ENCODE measurements around the gene CCDC116. TPM values are rescaled to one million over a fixed set of nuclear protein-coding genes. Genes with fewer than 3 reads are reported as not detected.
"Not testable (repeated sequence)": the region's sequence is repeated elsewhere in the genome, so short reads cannot be mapped to it uniquely, and the experiment has no call there.

CCDC116 gene
- polyA plus RNA-seq, 3 donors = 0.25 to 1.1 (median 0.69) TPM

GRCh38 chr22:21626735-21627469, 5.7 kb upstream of the CCDC116 start:
- no peak for DNase-seq (ENCODE audit: extremely low read depth in 1 of 11, low read depth in 9 of 11, low spot score in 4 of 11)

GRCh38 chr22:21628386-21629254, 3.9 kb upstream of the CCDC116 start:
- no peak for DNase-seq (ENCODE audit: extremely low read depth in 1 of 11, low read depth in 9 of 11, low spot score in 4 of 11)

- peak in 10 of 11 donors; percentile 69 to 90 (median 87) for DNase-seq (ENCODE audit: extremely low read depth in 1 of 11, low read depth in 9 of 11, low spot score in 4 of 11)
These were observed 3.1 kb upstream of the CCDC116 start, which contains the start of gene YDJC for GRCh38 chr22:21629255-21630149. YDJC (minus strand) TSS chr22:21630022; CDS start chr22:21630014, 8 bp downstream.

- no peak for DNase-seq (ENCODE audit: extremely low read depth in 1 of 11, low read depth in 9 of 11, low spot score in 4 of 11)
These were observed 1.5 kb upstream of the CCDC116 start for GRCh38 chr22:21631025-21631424.

- no peak for DNase-seq (ENCODE audit: extremely low read depth in 1 of 11, low read depth in 9 of 11, low spot score in 4 of 11)
These were observed 371 bp downstream of the CCDC116 start for GRCh38 chr22:21632931-21633330.

- DNase-seq (ENCODE audit: extremely low read depth in 1 of 11, low read depth in 9 of 11, low spot score in 4 of 11) = no peak
These were observed 921 bp downstream of the CCDC116 start for GRCh38 chr22:21633481-21633880.

- DNase-seq (ENCODE audit: extremely low read depth in 1 of 11, low read depth in 9 of 11, low spot score in 4 of 11) = no peak
These were observed 1.5 kb downstream of the CCDC116 start for GRCh38 chr22:21634081-21634480.

GRCh38 chr22:21634844-21635243, 2.3 kb downstream of the CCDC116 start:
- no peak for DNase-seq (ENCODE audit: extremely low read depth in 1 of 11, low read depth in 9 of 11, low spot score in 4 of 11)

- DNase-seq (ENCODE audit: extremely low read depth in 1 of 11, low read depth in 9 of 11, low spot score in 4 of 11) = no peak
These were observed 3.4 kb downstream of the CCDC116 start for GRCh38 chr22:21635771-21636510.

- DNase-seq (ENCODE audit: extremely low read depth in 1 of 11, low read depth in 9 of 11, low spot score in 4 of 11) = no peak
These were observed 4.2 kb downstream of the CCDC116 start for GRCh38 chr22:21636629-21637218.

GRCh38 chr22:21637450-21637849, 4.9 kb downstream of the CCDC116 start:
- not testable (repeated sequence) for DNase-seq (ENCODE audit: extremely low read depth in 1 of 11, low read depth in 9 of 11, low spot score in 4 of 11)

GRCh38 chr22:21639359-21639758, 6.8 kb downstream of the CCDC116 start:
- no peak for DNase-seq (ENCODE audit: extremely low read depth in 1 of 11, low read depth in 9 of 11, low spot score in 4 of 11)

GRCh38 chr22:21640810-21641209, 8.2 kb downstream of the CCDC116 start:
- DNase-seq (ENCODE audit: extremely low read depth in 1 of 11, low read depth in 9 of 11, low spot score in 4 of 11) = no peak

- no peak for DNase-seq (ENCODE audit: extremely low read depth in 1 of 11, low read depth in 9 of 11, low spot score in 4 of 11)
These were observed 8.8 kb downstream of the CCDC116 start for GRCh38 chr22:21641417-21641788.

- DNase-seq (ENCODE audit: extremely low read depth in 1 of 11, low read depth in 9 of 11, low spot score in 4 of 11) = peak in 10 of 11 donors; percentile 93 to 98 (median 95)
These were observed 9.4 kb downstream of the CCDC116 start, which contains the start of gene SDF2L1 for GRCh38 chr22:21641789-21642583. SDF2L1 (plus strand) TSS chr22:21642302; CDS start chr22:21642337, 35 bp downstream.

- no peak for DNase-seq (ENCODE audit: extremely low read depth in 1 of 11, low read depth in 9 of 11, low spot score in 4 of 11)
These were observed 10.3 kb downstream of the CCDC116 start for GRCh38 chr22:21642584-21643448.
